Measurements from ENCODE around the gene NLRC3. TPM values are rescaled to one million over a fixed set of nuclear protein-coding genes. Genes with fewer than 3 reads are reported as not detected.
"Not testable (repeated sequence)": the region's sequence is repeated elsewhere in the genome, so short reads cannot be mapped to it uniquely, and the experiment has no call there.

The NLRC3 gene
- total RNA-seq, 2 donors from 2014 or later, result 0.11 to 0.18 TPM

GRCh38 chr16:3611146-3611975 is 34.2 kb upstream of the NLRC3 start, which contains the start of gene SLX4:
Gene SLX4, minus strand, starts transcription at chr16:3611606. Its CDS starts 2,642 bp downstream, at chr16:3608964.
- peak within 1 kb of the TSS; percentile 13 for H3K27ac ChIP-seq (ENCODE audit: low read depth, low read length)
- H3K4me3 ChIP-seq (ENCODE audit: low read length), result peak within 1 kb of the TSS; percentile 92
- Mint-ChIP-seq H3K27ac (peak within 1 kb of the TSS; percentile 98), H3K9me3 (no peaks in the 10 kb centered on the region), H3K4me1 (peaks cover 23% of the 10 kb centered on the region), H3K27me3 (ENCODE audit: insufficient read depth) (no peaks in the 10 kb centered on the region), H3K36me3 (ENCODE audit: low read depth) (peaks cover 19% of the 10 kb centered on the region), H3K4me3 (peak within 1 kb of the TSS; percentile 99)
- H3K36me3 ChIP-seq (ENCODE audit: control insufficient read depth, insufficient read depth, low read length), result peaks cover 14% of the 10 kb centered on the region
- H3K9ac ChIP-seq (ENCODE audit: extremely low read depth, low read length, poor library complexity, severe bottlenecking), result peak within 1 kb of the TSS; percentile 73
- peak; percentile 95 for DNase-seq
- no peaks in the 10 kb centered on the region for H3K4me1 ChIP-seq (ENCODE audit: control insufficient read depth, insufficient read depth, low read length)
- 0% methylated on average over 30 to 86 of the region's 86 CpGs for WGBS, 2 experiments (ENCODE audit: insufficient coverage in 1 of 2, insufficient read length in 1 of 2)
- peak; percentile 18 for TF ChIP-seq CTCF (conservative IDR thresholded peaks at IDR 0.05)
- H3K9me3 ChIP-seq (ENCODE audit: control insufficient read depth, low read length), result no peaks in the 10 kb centered on the region
- no peaks in the 10 kb centered on the region for H3K27me3 ChIP-seq (ENCODE audit: control insufficient read depth, insufficient read depth, low read length, poor library complexity, severe bottlenecking)

- H3K4me1 ChIP-seq (ENCODE audit: control insufficient read depth, insufficient read depth, low read length), result no peaks in the 10 kb centered on the region
- Mint-ChIP-seq H3K36me3 (ENCODE audit: low read depth) (peaks cover 24% of the 10 kb centered on the region), H3K27ac (peak overlapping the region; percentile 32), H3K4me3 (peak overlapping the region; percentile 99), H3K9me3 (no peaks in the 10 kb centered on the region), H3K27me3 (ENCODE audit: insufficient read depth) (no peaks in the 10 kb centered on the region), H3K4me1 (peaks cover 23% of the 10 kb centered on the region)
- WGBS, 2 experiments (ENCODE audit: insufficient coverage in 1 of 2, insufficient read length in 1 of 2), result 0 to 12% methylated on average over 3 to 10 of the region's 10 CpGs
- no peak for TF ChIP-seq CTCF (conservative IDR thresholded peaks at IDR 0.05)
- H3K9me3 ChIP-seq (ENCODE audit: control insufficient read depth, low read length), result no peaks in the 10 kb centered on the region
- DNase-seq, result no peak
- no peaks in the 10 kb centered on the region for H3K27me3 ChIP-seq (ENCODE audit: control insufficient read depth, insufficient read depth, low read length, poor library complexity, severe bottlenecking)
- H3K4me3 ChIP-seq (ENCODE audit: low read length), result peak overlapping the region; percentile 92
- peaks cover 19% of the 10 kb centered on the region for H3K36me3 ChIP-seq (ENCODE audit: control insufficient read depth, insufficient read depth, low read length)
- H3K27ac ChIP-seq (ENCODE audit: low read depth, low read length), result no peak overlapping the region
- H3K9ac ChIP-seq (ENCODE audit: extremely low read depth, low read length, poor library complexity, severe bottlenecking), result peak overlapping the region; percentile 58
These were observed 33.5 kb upstream of the NLRC3 start for GRCh38 chr16:3610698-3611145.

- no peak for DNase-seq
- Histone ChIP-seq H3K9me3 (ENCODE audit: control insufficient read depth, low read length) (no peaks in the 10 kb centered on the region), H3K27ac (ENCODE audit: low read depth, low read length) (no peak overlapping the region), H3K36me3 (ENCODE audit: control insufficient read depth, insufficient read depth, low read length) (peaks cover 19% of the 10 kb centered on the region), H3K4me1 (ENCODE audit: control insufficient read depth, insufficient read depth, low read length) (no peaks in the 10 kb centered on the region), H3K4me3 (ENCODE audit: low read length) (peak overlapping the region; percentile 92), H3K27me3 (ENCODE audit: control insufficient read depth, insufficient read depth, low read length, poor library complexity, severe bottlenecking) (no peaks in the 10 kb centered on the region), H3K9ac (ENCODE audit: extremely low read depth, low read length, poor library complexity, severe bottlenecking) (no peak overlapping the region)
- H3K27me3 Mint-ChIP-seq (ENCODE audit: insufficient read depth), result no peaks in the 10 kb centered on the region
- WGBS, 2 experiments (ENCODE audit: insufficient coverage in 1 of 2, insufficient read length in 1 of 2), result 91 to 98% methylated on average over 14 of the region's 14 CpGs
- H3K4me3 Mint-ChIP-seq, result peak overlapping the region; percentile 99
- H3K4me1 Mint-ChIP-seq, result peaks cover 23% of the 10 kb centered on the region
- no peak overlapping the region for H3K27ac Mint-ChIP-seq
- TF ChIP-seq CTCF (conservative IDR thresholded peaks at IDR 0.05), result no peak
- H3K36me3 Mint-ChIP-seq (ENCODE audit: low read depth), result peaks cover 26% of the 10 kb centered on the region
- H3K9me3 Mint-ChIP-seq, result no peaks in the 10 kb centered on the region
These were observed 32.9 kb upstream of the NLRC3 start for GRCh38 chr16:3609895-3610697.

GRCh38 chr16:3608976-3609375 is 31.8 kb upstream of the NLRC3 start:
- Mint-ChIP-seq H3K36me3 (ENCODE audit: low read depth) (peaks cover 25% of the 10 kb centered on the region), H3K4me1 (peaks cover 20% of the 10 kb centered on the region)
- not testable (repeated sequence) for H3K4me3 Mint-ChIP-seq; H3K9me3 Mint-ChIP-seq; H3K9me3 ChIP-seq (ENCODE audit: control insufficient read depth, low read length); H3K4me3 ChIP-seq (ENCODE audit: low read length); H3K27me3 Mint-ChIP-seq (ENCODE audit: insufficient read depth); H3K9ac ChIP-seq (ENCODE audit: extremely low read depth, low read length, poor library complexity, severe bottlenecking); H3K4me1 ChIP-seq (ENCODE audit: control insufficient read depth, insufficient read depth, low read length); H3K27ac Mint-ChIP-seq; H3K27me3 ChIP-seq (ENCODE audit: control insufficient read depth, insufficient read depth, low read length, poor library complexity, severe bottlenecking); H3K27ac ChIP-seq (ENCODE audit: low read depth, low read length)
- peaks cover 19% of the 10 kb centered on the region for H3K36me3 ChIP-seq (ENCODE audit: control insufficient read depth, insufficient read depth, low read length)
- WGBS, 2 experiments (ENCODE audit: insufficient coverage in 1 of 2, insufficient read length in 1 of 2), result 89 to 94% methylated on average over 9 to 12 of the region's 13 CpGs
- DNase-seq, result peak; percentile 12
